GM10847 (cell line): ENCODE data around the gene DEGS1.

Experiments
- POLR2A ChIP-seq: IDR thresholded peaks from 2 replicates; pipeline ENCODE4 v1.6.1; 2011; ENCODE audit not compliant: insufficient read length; ENCODE audit errors: extremely low read depth

DEGS1 gene

DNA sequence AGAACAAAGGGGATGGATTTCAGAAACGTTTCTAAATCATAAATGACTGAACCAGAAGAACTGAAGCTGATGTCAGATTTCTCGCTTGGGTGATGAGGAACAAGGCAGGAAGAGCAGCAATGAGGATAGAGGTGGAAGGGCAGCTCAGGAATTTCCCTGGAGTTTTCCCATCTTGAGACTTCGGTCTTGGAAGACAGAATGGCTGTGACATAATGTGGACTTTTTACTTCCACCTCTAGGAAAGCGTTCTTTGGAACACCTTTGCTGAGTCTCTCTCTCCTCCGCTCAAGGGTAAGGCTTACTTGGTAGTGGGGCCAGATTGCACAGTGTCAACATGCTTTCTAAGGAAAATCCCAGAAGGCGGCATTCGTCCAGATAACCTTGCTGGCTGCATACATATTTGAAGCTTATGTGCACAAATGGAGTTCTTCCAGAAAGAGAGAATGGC, 36.6 kb downstream of the DEGS1 start:
- no peak for TF ChIP-seq POLR2A

- TF ChIP-seq POLR2A: no peak
These were observed 41.0 kb downstream of the DEGS1 start for GRCh38 chr1:224223819-224224714.

DNA sequence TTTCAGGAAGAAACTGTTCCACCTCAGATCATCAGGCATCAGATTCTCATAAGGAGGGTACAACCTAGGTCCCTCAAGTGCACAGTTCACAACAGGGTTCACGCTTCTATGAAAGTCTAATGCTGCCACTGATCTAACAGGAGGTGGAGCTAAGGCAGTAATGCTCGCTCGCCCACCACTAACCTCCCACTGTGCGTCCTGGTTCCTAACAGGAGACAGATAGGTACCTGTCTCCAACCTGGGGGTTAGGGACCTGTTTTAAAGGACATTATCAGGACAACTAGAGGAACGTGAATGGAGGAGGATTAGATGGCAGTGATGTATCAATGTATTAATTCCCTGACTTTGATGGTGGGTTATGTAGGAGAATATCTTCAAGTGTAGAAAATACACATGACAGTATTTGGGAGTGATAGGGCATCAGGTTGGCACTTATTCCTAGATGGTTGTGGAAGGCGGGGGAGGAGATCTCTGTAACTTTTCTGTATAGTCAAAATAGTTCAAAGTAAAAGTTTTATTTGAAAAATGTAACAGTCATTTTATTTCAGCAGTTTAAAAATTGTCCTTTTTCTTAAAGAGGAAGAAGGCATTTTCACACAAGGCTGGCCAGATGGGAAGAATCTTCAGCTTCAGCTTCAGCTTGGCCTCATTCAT, 43.9 kb downstream of the DEGS1 start:
- TF ChIP-seq POLR2A: no peak

GRCh38 chr1:224234017-224234416, 51.0 kb downstream of the DEGS1 start:
- no peak for TF ChIP-seq POLR2A

GRCh38 chr1:224235813-224236493, 52.9 kb downstream of the DEGS1 start:
- no peak for TF ChIP-seq POLR2A

- TF ChIP-seq POLR2A: no peak
These were observed 54.3 kb downstream of the DEGS1 start for GRCh38 chr1:224237119-224237881.

- no peak for TF ChIP-seq POLR2A
These were observed 55.2 kb downstream of the DEGS1 start for GRCh38 chr1:224238212-224238611.

DNA sequence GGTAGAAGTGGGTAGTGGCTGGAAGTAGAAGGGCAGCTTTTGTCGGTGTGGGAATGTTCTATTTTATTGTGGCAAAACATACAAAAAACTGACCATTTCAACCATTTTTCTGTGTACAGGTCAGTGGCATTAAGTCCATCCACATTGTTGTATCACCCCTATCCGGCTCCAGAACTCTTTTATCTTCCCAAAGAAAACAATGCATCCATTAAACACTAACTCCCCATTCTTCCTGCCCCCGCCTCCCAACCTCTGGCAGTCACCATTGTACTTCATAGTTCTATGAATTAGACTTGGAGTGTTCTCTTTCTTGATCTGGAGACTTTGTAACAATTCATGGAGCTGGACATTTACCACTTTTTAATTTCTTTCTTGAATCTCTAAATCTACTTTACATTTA, 55.7 kb downstream of the DEGS1 start:
- no peak for TF ChIP-seq POLR2A
